HEK293 (cell line): ENCODE data around the gene ZNF804A.

Experiments
- CTCF ChIA-PET: fragments of 350-600 bp; formaldehyde crosslinking; extraction: SDS; loops from one replicate; lab custom pipeline; 2021; ENCODE audit warnings: antibody characterized with exemption; lab: Yijun Ruan, JAX
- POLR2A ChIA-PET: fragments of 300-600 bp; formaldehyde crosslinking; extraction: SDS; loops from one replicate; lab custom pipeline; 2020; ENCODE audit warnings: antibody characterized with exemption, inconsistent platforms; lab: Yijun Ruan, JAX
- H3K27ac ChIP-seq: fragments of 200-500 bp; sonication (Bioruptor generic); 2 replicates; pipeline ENCODE4 v1.5.1; 2014; ENCODE audit warnings: low read depth, low read length, control low read depth, inconsistent platforms; ENCODE audit errors: extremely low read depth
- H3K36me3 ChIP-seq, 2 experiments: fragments of 200-500 bp in 1 of 2; sonication (Bioruptor generic) in 1 of 2; 1 replicate in 1 of 2; 2 replicates in 1 of 2; pipeline ENCODE4 v1.5.1; 2014 to 2017; ENCODE audit warnings: inconsistent platforms in 2 of 2, low read length in 2 of 2; ENCODE audit not compliant: control insufficient read depth in 2 of 2, insufficient read depth in 1 of 2
- H3K4me1 ChIP-seq: fragments of 200-500 bp; sonication (Bioruptor generic); 2 replicates; pipeline ENCODE4 v1.5.1; 2014; ENCODE audit warnings: mild to moderate bottlenecking, low read length, inconsistent platforms; ENCODE audit not compliant: control insufficient read depth, insufficient read depth
- H3K4me3 ChIP-seq: 2 replicates; pipeline ENCODE4 v1.5.1; 2011; ENCODE audit warnings: low read depth, mild to moderate bottlenecking, control low read depth, low read length, moderate library complexity
- H3K9me3 ChIP-seq: fragments of 200-500 bp; sonication (Bioruptor generic); 2 replicates; pipeline ENCODE4 v1.5.1; 2014; ENCODE audit warnings: low read depth, low read length, inconsistent platforms; ENCODE audit not compliant: control insufficient read depth, insufficient read depth
- AEBP2 ChIP-seq: fragments of 450-650 bp; formaldehyde crosslinking; IDR thresholded peaks from 2 replicates; pipeline ENCODE4 v1.5.1; 2016; ENCODE audit warnings: missing biosample characterization, missing genetic modification characterization, borderline replicate concordance
- REST ChIP-seq: fragments of 450-650 bp; formaldehyde crosslinking; IDR thresholded peaks from 2 replicates; pipeline ENCODE4 v1.5.1; 2016; ENCODE audit warnings: missing biosample characterization, missing genetic modification characterization
- SP2 ChIP-seq: fragments of 450-650 bp; formaldehyde crosslinking; IDR thresholded peaks from 2 replicates; pipeline ENCODE4 v1.5.1; 2016; ENCODE audit warnings: missing biosample characterization, missing genetic modification characterization
- ZBTB21 ChIP-seq: fragments of 450-650 bp; formaldehyde crosslinking; IDR thresholded peaks from 2 replicates; pipeline ENCODE4 v1.5.1; 2017; ENCODE audit warnings: missing biosample characterization, missing genetic modification characterization
- ZBTB7A ChIP-seq: fragments of 450-650 bp; formaldehyde crosslinking; IDR thresholded peaks from 2 replicates; pipeline ENCODE4 v1.5.1; 2016; ENCODE audit warnings: low read depth, missing biosample characterization, missing genetic modification characterization
- ZBTB8A ChIP-seq: fragments of 450-650 bp; formaldehyde crosslinking; IDR thresholded peaks from 2 replicates; pipeline ENCODE4 v1.5.1; 2016; ENCODE audit warnings: missing biosample characterization, missing genetic modification characterization
- ZEB2 ChIP-seq: fragments of 450-650 bp; formaldehyde crosslinking; IDR thresholded peaks from 2 replicates; pipeline ENCODE4 v1.5.1; 2016; ENCODE audit warnings: missing biosample characterization, missing genetic modification characterization
- ZFP41 ChIP-seq: fragments of 450-650 bp; formaldehyde crosslinking; IDR thresholded peaks from 2 replicates; pipeline ENCODE4 v1.5.1; 2016; ENCODE audit warnings: missing biosample characterization, missing genetic modification characterization, borderline replicate concordance
- ZNF239 ChIP-seq: fragments of 450-650 bp; formaldehyde crosslinking; IDR thresholded peaks from 2 replicates; pipeline ENCODE4 v1.5.1; 2016; ENCODE audit warnings: missing biosample characterization, missing genetic modification characterization
- ZNF280D ChIP-seq: fragments of 450-650 bp; formaldehyde crosslinking; IDR thresholded peaks from 2 replicates; pipeline ENCODE4 v1.5.1; 2016; ENCODE audit warnings: missing biosample characterization, missing genetic modification characterization
- ZNF362 ChIP-seq: fragments of 450-650 bp; formaldehyde crosslinking; IDR thresholded peaks from 2 replicates; pipeline ENCODE4 v1.5.1; 2016; ENCODE audit warnings: missing biosample characterization, missing genetic modification characterization
- ZNF366 ChIP-seq: fragments of 450-650 bp; formaldehyde crosslinking; conservative IDR thresholded peaks from 2 replicates; pipeline ENCODE4 v1.5.1; 2016; ENCODE audit warnings: missing biosample characterization, missing genetic modification characterization
- ZNF513 ChIP-seq: fragments of 450-650 bp; IDR thresholded peaks from 2 replicates; pipeline ENCODE4 v1.5.1; 2018; ENCODE audit warnings: missing biosample characterization, missing genetic modification characterization
- ZNF529 ChIP-seq: fragments of 450-650 bp; formaldehyde crosslinking; IDR thresholded peaks from 2 replicates; pipeline ENCODE4 v1.5.1; 2017; ENCODE audit warnings: missing genetic modification characterization, missing biosample characterization; ENCODE audit not compliant: insufficient replicate concordance
- ZNF549 ChIP-seq: fragments of 450-650 bp; IDR thresholded peaks from 2 replicates; pipeline ENCODE4 v1.5.1; 2018; ENCODE audit warnings: missing biosample characterization, missing genetic modification characterization, mild to moderate bottlenecking, inconsistent platforms, moderate library complexity
- ZNF621 ChIP-seq: fragments of 450-650 bp; formaldehyde crosslinking; IDR thresholded peaks from 2 replicates; pipeline ENCODE4 v1.5.1; 2017; ENCODE audit warnings: missing biosample characterization, missing genetic modification characterization
- ZNF785 ChIP-seq: fragments of 450-650 bp; formaldehyde crosslinking; IDR thresholded peaks from 2 replicates; pipeline ENCODE4 v1.5.1; 2016; ENCODE audit warnings: missing biosample characterization, missing genetic modification characterization
- ZSCAN18 ChIP-seq: fragments of 450-650 bp; formaldehyde crosslinking; IDR thresholded peaks from 2 replicates; pipeline ENCODE4 v1.5.1; 2016; ENCODE audit warnings: missing biosample characterization, missing genetic modification characterization
- ZSCAN4 ChIP-seq: fragments of 450-650 bp; formaldehyde crosslinking; IDR thresholded peaks from 2 replicates; pipeline ENCODE4 v1.5.1; 2017; ENCODE audit warnings: missing biosample characterization, missing genetic modification characterization
- ZSCAN5A ChIP-seq: fragments of 450-650 bp; formaldehyde crosslinking; IDR thresholded peaks from 2 replicates; pipeline ENCODE4 v1.5.1; 2016; ENCODE audit warnings: missing biosample characterization, missing genetic modification characterization

Gene ZNF804A

GRCh38 chr2:184860744-184861143, 262.4 kb downstream of the ZNF804A start (continued):
- no peak for TF ChIP-seq ZSCAN5A (tag by site-specific recombination)
- no peak for TF ChIP-seq ZBTB21 (tag by site-specific recombination)
- TF ChIP-seq REST (tag by site-specific recombination): no peak

- TF ChIP-seq ZNF621 (tag by site-specific recombination) (no peak), ZNF529 (tag by site-specific recombination) (no peak), ZNF549 (tag by site-specific recombination) (no peak), ZNF366 (tag by site-specific recombination) (no peak), SP2 (tag by site-specific recombination) (no peak), ZEB2 (no peak), ZFP41 (tag by site-specific recombination) (no peak), ZNF239 (tag by site-specific recombination) (no peak), ZSCAN4 (tag by site-specific recombination) (no peak), ZBTB7A (tag by site-specific recombination) (no peak), ZSCAN18 (no peak), ZNF362 (no peak), AEBP2 (no peak), ZNF280D (no peak), ZNF513 (tag by site-specific recombination) (no peak), ZBTB8A (no peak), ZNF785 (tag by site-specific recombination) (no peak)
- H3K36me3 ChIP-seq: no peaks in the 10 kb centered on the region
- H3K9me3 ChIP-seq: no peaks in the 10 kb centered on the region
- ChIA-PET CTCF (interaction anchor here (0.6 kb wide), 1 partner anchor 864 kb away, joined by 6 read pairs; no protein-coding TSS in a partner anchor), POLR2A (no interaction called here)
- H3K4me1 ChIP-seq: no peaks in the 10 kb centered on the region
- H3K27ac ChIP-seq: no peak overlapping the region
- no peak overlapping the region for H3K4me3 ChIP-seq
Measured at GRCh38 chr2:184875212-184875611, 276.9 kb downstream of the ZNF804A start.
